ENCODE data around the gene SLC38A8.

SLC38A8 gene

GRCh38 chr16:83960521-83961249 is 81.9 kb downstream of the SLC38A8 start:
- TF ChIP-seq EZH2phosphoT487 (IDR thresholded peaks at IDR 0.05; ENCODE audit: borderline replicate concordance): no peak
- TF ChIP-seq, protein P1, sequence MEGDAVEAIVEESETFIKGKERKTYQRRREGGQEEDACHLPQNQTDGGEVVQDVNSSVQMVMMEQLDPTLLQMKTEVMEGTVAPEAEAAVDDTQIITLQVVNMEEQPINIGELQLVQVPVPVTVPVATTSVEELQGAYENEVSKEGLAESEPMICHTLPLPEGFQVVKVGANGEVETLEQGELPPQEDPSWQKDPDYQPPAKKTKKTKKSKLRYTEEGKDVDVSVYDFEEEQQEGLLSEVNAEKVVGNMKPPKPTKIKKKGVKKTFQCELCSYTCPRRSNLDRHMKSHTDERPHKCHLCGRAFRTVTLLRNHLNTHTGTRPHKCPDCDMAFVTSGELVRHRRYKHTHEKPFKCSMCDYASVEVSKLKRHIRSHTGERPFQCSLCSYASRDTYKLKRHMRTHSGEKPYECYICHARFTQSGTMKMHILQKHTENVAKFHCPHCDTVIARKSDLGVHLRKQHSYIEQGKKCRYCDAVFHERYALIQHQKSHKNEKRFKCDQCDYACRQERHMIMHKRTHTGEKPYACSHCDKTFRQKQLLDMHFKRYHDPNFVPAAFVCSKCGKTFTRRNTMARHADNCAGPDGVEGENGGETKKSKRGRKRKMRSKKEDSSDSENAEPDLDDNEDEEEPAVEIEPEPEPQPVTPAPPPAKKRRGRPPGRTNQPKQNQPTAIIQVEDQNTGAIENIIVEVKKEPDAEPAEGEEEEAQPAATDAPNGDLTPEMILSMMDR (conservative IDR thresholded peaks at IDR 0.05; ENCODE audit: low read length): no peak
- no peaks in the 10 kb centered on the region for H3K4me1 ChIP-seq (ENCODE audit: insufficient read depth, low read length, poor library complexity, severe bottlenecking)
- H2AFZ ChIP-seq (ENCODE audit: low read length): no peak overlapping the region
- H3K27me3 ChIP-seq (ENCODE audit: insufficient read depth, low read length, poor library complexity, severe bottlenecking): no peaks in the 10 kb centered on the region
- H3K36me3 ChIP-seq (ENCODE audit: insufficient read depth, low read length): no peaks in the 10 kb centered on the region
- no peaks in the 10 kb centered on the region for H3K9me2 ChIP-seq (replicated peaks; ENCODE audit: low read depth, low read length)
- H3K4me2 ChIP-seq (ENCODE audit: low read depth, low read length, poor library complexity, severe bottlenecking): no peak overlapping the region
- no peaks in the 10 kb centered on the region for H3K9me3 ChIP-seq (ENCODE audit: insufficient read depth, low read depth, low read length)
- H3F3A ChIP-seq (ENCODE audit: low read depth): no peaks in the 10 kb centered on the region
- no peaks in the 10 kb centered on the region for H3K79me2 ChIP-seq (ENCODE audit: insufficient read depth, low read length)
- H4K20me1 ChIP-seq (ENCODE audit: insufficient read depth, low read length, poor library complexity, severe bottlenecking): no peaks in the 10 kb centered on the region
- H3K4me3 ChIP-seq (ENCODE audit: low read length, poor library complexity, severe bottlenecking): no peak overlapping the region
- no peak overlapping the region for H3K9ac ChIP-seq (ENCODE audit: low read depth, low read length, poor library complexity, severe bottlenecking)
